Endothelial cell of umbilical vein (primary cell): ENCODE measurements around the gene PTOV1. TPM values are rescaled to one million over a fixed set of nuclear protein-coding genes. Genes with fewer than 3 reads are reported as not detected.

Source experiments
- Bru-seq: library from RNA; stranded (reverse); fragments of 400-500 nt; gene quantifications from one replicate; lab custom pipeline; 2021; lab: Mats Ljungman, UMichigan
- BruChase-seq, 2 experiments: library from RNA; stranded (reverse); fragments of 400-500 nt; gene quantifications; one replicate each; lab custom pipeline; 2021; lab: Mats Ljungman, UMichigan
- BruUV-seq: library from RNA; stranded (reverse); fragments of 400-500 nt; replicated peaks from 2 replicates; lab custom pipeline; 2021; lab: Mats Ljungman, UMichigan
- CTCF ChIA-PET: fragments of 300-600, 350-600 bp; sonication (Branson Sonifier 250); formaldehyde crosslinking; loops from one replicate; lab custom pipeline; 2021; ENCODE audit warnings: antibody characterized with exemption, inconsistent platforms; lab: Charles Lee
- POLR2A ChIA-PET: fragments of 300-600, 350-600 bp; sonication (Branson Sonifier 250); formaldehyde crosslinking; loops from one replicate; lab custom pipeline; 2021; ENCODE audit warnings: antibody characterized with exemption, inconsistent platforms; lab: Charles Lee
- DNase-seq: peaks from one replicate; pipeline ENCODE4 v3.0.0-alpha.2; 2011; ENCODE audit warnings: low read depth, low spot score
- FAIRE-seq: peaks from 2 replicates; lab custom pipeline; 2011; peaks lifted over from hg19 to GRCh38; lab: Jason Lieb, UNC
- H2AFZ ChIP-seq: 2 replicates; pipeline ENCODE4 v1.6.0; 2012; ENCODE audit warnings: low read depth, low read length, control low read depth, inconsistent platforms
- H3K27ac ChIP-seq: 2 replicates; pipeline ENCODE4 v1.5.1; 2011; ENCODE audit warnings: low read depth, mild to moderate bottlenecking, control low read depth, low read length, moderate library complexity; ENCODE audit not compliant: insufficient read depth
- H3K27me3 ChIP-seq, 2 experiments: 2 replicates each; pipeline versions ENCODE4 v1.6.0 to v1.6.1; 2011; ENCODE audit warnings: low read length in 2 of 2, mixed read lengths in 1 of 2; ENCODE audit not compliant: control insufficient read depth in 2 of 2, insufficient read depth in 2 of 2
- H3K36me3 ChIP-seq, 2 experiments: 2 replicates in 1 of 2; 3 replicates in 1 of 2; pipeline ENCODE4 v1.5.1; 2011; ENCODE audit warnings: low read length in 2 of 2, mild to moderate bottlenecking in 1 of 2, moderate library complexity in 1 of 2; ENCODE audit not compliant: control insufficient read depth in 2 of 2, insufficient read depth in 2 of 2; ENCODE audit errors: extremely low read depth in 1 of 2
- H3K4me1 ChIP-seq: 3 replicates; pipeline ENCODE4 v1.5.1; 2011; ENCODE audit warnings: mild to moderate bottlenecking, low read length; ENCODE audit not compliant: control insufficient read depth, insufficient read depth; ENCODE audit errors: extremely low read depth
- H3K4me2 ChIP-seq: 2 replicates; pipeline ENCODE4 v1.6.1; 2011; ENCODE audit warnings: low read length, control low read depth, mixed read lengths; ENCODE audit not compliant: insufficient read depth
- H3K4me3 ChIP-seq, 3 experiments: fragments of 200-600 bp in 1 of 3; sonication (generic), shearing (Covaris generic) in 1 of 3; replicated peaks in 1 of 3; 2 replicates each; pipeline ENCODE4 v1.5.1; 2011 to 2016; ENCODE audit warnings: control low read depth in 3 of 3, low read length in 3 of 3, mild to moderate bottlenecking in 2 of 3, inconsistent platforms in 1 of 3, low read depth in 1 of 3, moderate library complexity in 1 of 3; ENCODE audit not compliant: insufficient read depth in 1 of 3
- H3K79me2 ChIP-seq: 2 replicates; pipeline ENCODE4 v1.6.0; 2012; ENCODE audit warnings: low read length, inconsistent platforms; ENCODE audit not compliant: control insufficient read depth, insufficient read depth
- H3K9ac ChIP-seq: replicated peaks from 2 replicates; pipeline ENCODE3; 2011; ENCODE audit warnings: low read length, control low read depth; ENCODE audit not compliant: insufficient read depth; ENCODE audit errors: extremely low read depth
- H3K9me1 ChIP-seq: replicated peaks from 3 replicates; pipeline ENCODE4 v1.6.0; 2011; ENCODE audit warnings: mild to moderate bottlenecking, low read length; ENCODE audit not compliant: control insufficient read depth, insufficient read depth; ENCODE audit errors: extremely low read depth
- H3K9me3 ChIP-seq: replicated peaks from 2 replicates; pipeline ENCODE4 v1.5.1; 2012; ENCODE audit warnings: low read length, inconsistent platforms; ENCODE audit not compliant: control insufficient read depth, insufficient read depth
- H4K20me1 ChIP-seq: replicated peaks from 2 replicates; pipeline ENCODE3; 2011; ENCODE audit warnings: mild to moderate bottlenecking, low read length; ENCODE audit not compliant: control insufficient read depth, insufficient read depth; ENCODE audit errors: extremely low read depth
- FOS ChIP-seq: IDR thresholded peaks from 2 replicates; pipeline ENCODE4 v1.6.1; 2011; ENCODE audit warnings: mild to moderate bottlenecking, low read length, moderate library complexity, borderline replicate concordance; ENCODE audit not compliant: insufficient read depth
- JUN ChIP-seq: IDR thresholded peaks from 2 replicates; pipeline ENCODE4 v1.6.1; 2011; ENCODE audit warnings: borderline replicate concordance, low read depth; ENCODE audit not compliant: insufficient read length, insufficient read depth
- POLR2A ChIP-seq: IDR thresholded peaks from 2 replicates; pipeline ENCODE4 v1.6.1; 2012; ENCODE audit warnings: low read depth, mild to moderate bottlenecking, control low read depth, low read length
- POLR2AphosphoS5 ChIP-seq: IDR thresholded peaks from 2 replicates; pipeline ENCODE4 v1.6.1; 2012; ENCODE audit warnings: low read depth, mild to moderate bottlenecking, control low read depth, low read length, moderate library complexity; ENCODE audit not compliant: insufficient read depth
- dilution Hi-C: fragments of 300-500 bp; cut with MboI; formaldehyde crosslinking; loops from one replicate; pipeline ENCODE4 v1.15.0; 2019; ENCODE audit warnings: low sequenced_read_pairs; ENCODE audit not compliant: extremely low pct_ligation_motif_present
- intact Hi-C: fragments of 100-400 bp; cut with micrococcal nuclease; formaldehyde crosslinking; loops from one replicate; pipeline ENCODE4 v1.10.0; 2022
- long read RNA-seq: library from polyadenylated mRNA; stranded (forward); transcript quantifications from one replicate; pipeline ENCODE4 v2.0.0, GENCODE V29; 2021
- polyA minus RNA-seq, 3 experiments: library from RNA; depleted of rRNA, polyadenylated mRNA; stranded (reverse); fragments of >200 nt; gene quantifications; 1 replicate in 1 of 3; 2 replicates in 2 of 3; pipeline ENCODE4 v1.2.3, GENCODE V29; 2011
- polyA plus RNA-seq, 4 experiments: library from polyadenylated mRNA; depleted of rRNA in 3 of 4; stranded (reverse) in 3 of 4; unstranded in 1 of 4; fragments of >200 nt; gene quantifications; 2 replicates each; pipeline versions ENCODE4 v1.2.1 to v1.2.3, GENCODE V29; 2011 to 2012; ENCODE audit warnings: missing spikeins in 1 of 4
- total RNA-seq: library from RNA; stranded (reverse); gene quantifications from 2 replicates; pipeline ENCODE4 v1.2.3, GENCODE V29; 2021

Gene PTOV1
- total RNA-seq = 184 and 187 TPM in 2 replicates
- 116 and 125 TPM in 2 replicates for polyA plus RNA-seq
- polyA plus RNA-seq (2011; cell fraction: cytosol; rRNA removed) = 93.1 and 118 TPM in 2 replicates
- polyA plus RNA-seq (2011; cell fraction: nucleus; rRNA removed) = 257 and 302 TPM in 2 replicates
- 96.0 and 145 TPM in 2 replicates for polyA plus RNA-seq (2012)
- polyA minus RNA-seq = 55.3 and 80.9 TPM in 2 replicates
- polyA minus RNA-seq (2011; cell fraction: cytosol; rRNA and poly(A)+ RNA removed) = 56.8 TPM
- 61.0 and 83.2 TPM in 2 replicates for polyA minus RNA-seq (2011; cell fraction: nucleus; rRNA and poly(A)+ RNA removed)
- percentile 59 among the genes with signal in this experiment for Bru-seq, nascent RNA
- BruChase-seq, experiment 1, labeled RNA remaining after a 6-hour chase = percentile 86 among the genes with signal in this experiment
- BruChase-seq, experiment 2, labeled RNA remaining after a 2-hour chase = percentile 81 among the genes with signal in this experiment
- long read RNA-seq, transcript PTOV1-220 (13 exons, 1,587 nt) = minor isoform, 60 of 488 reads
- long read RNA-seq, transcript PTOV1-212 (13 exons, 1,577 nt) = major isoform, 288 of 488 reads
- long read RNA-seq, transcript PTOV1-208 (2 exons, 327 nt) = minor isoform, 19 of 488 reads
- long read RNA-seq, partial matches to known transcripts = 53 of 488 reads
- long read RNA-seq, other reads (novel, unspliced or antisense) = 58 of 488 reads

- Histone ChIP-seq H3K4me3 (peak within 1 kb of the TSS; percentile 15 to 67 (median 57)), H3K9me1 (no peaks in the 10 kb centered on the region), H2AFZ (peak within 1 kb of the TSS; percentile 18), H3K27me3 (no peaks in the 10 kb centered on the region), H3K4me2 (peak within 1 kb of the TSS; percentile 72), H3K9me3 (no peaks in the 10 kb centered on the region), H3K79me2 (peaks cover 25% of the 10 kb centered on the region), H3K36me3 (peaks cover 0 to 12% of the 10 kb centered on the region in 2 experiments), H3K27ac (peak within 1 kb of the TSS; percentile 68), H4K20me1 (no peaks in the 10 kb centered on the region), H3K4me1 (peaks cover 24% of the 10 kb centered on the region), H3K9ac (peak within 1 kb of the TSS; percentile 73)
- dilution Hi-C loops = no loop called here
- ChIA-PET POLR2A (interaction anchor here (0.6 to 1.2 kb wide), 3 partner anchors 15 to 80 kb away, joined by 5 to 6 read pairs (median 6); no protein-coding TSS in a partner anchor), CTCF (interaction anchor here (0.8 to 1.8 kb wide), 6 partner anchors 15 to 129 kb away, joined by 3 to 15 read pairs (median 4); partner anchors contain the start of genes FUZ and MED25)
- FAIRE-seq (peak; percentile 91), DNase-seq (peak; percentile 91)
- TSS peak; percentile 37 for BruUV-seq
- TF ChIP-seq FOS = peak; percentile 9
- peak; percentile 93 for TF ChIP-seq POLR2AphosphoS5
- peak; percentile 71 for TF ChIP-seq POLR2A
- no peak for TF ChIP-seq JUN
- intact Hi-C loops = loop anchor here (1.0 kb wide), 4 partner anchors 17 to 84 kb away; partner anchors contain the start of genes FUZ and PNKP
Observed at GRCh38 chr19:49850487-49851342, at the start of gene PTOV1. PTOV1 (plus strand) TSS chr19:49851159.
